Embryonic facial prominence (tissue), 1 donor: ENCODE measurements around the gene MAP4K4.

Experiments
- DNase-seq: peaks from one replicate; pipeline ENCODE4 v3.0.0-alpha.2; 2016; ENCODE audit errors: extremely low spot score

MAP4K4 gene

GRCh38 chr2:101723371-101724124 is 26.0 kb downstream of the MAP4K4 start:
- no peak for DNase-seq

- no peak for DNase-seq
Observed at GRCh38 chr2:101724125-101724474, 26.6 kb downstream of the MAP4K4 start.

GRCh38 chr2:101725038-101725437 is 27.5 kb downstream of the MAP4K4 start:
- DNase-seq = no peak

GRCh38 chr2:101725515-101726192 is 28.1 kb downstream of the MAP4K4 start:
- DNase-seq = no peak

GRCh38 chr2:101728865-101729264 is 31.4 kb downstream of the MAP4K4 start:
- no peak for DNase-seq

- DNase-seq = no peak
Observed at GRCh38 chr2:101729521-101730190, 32.1 kb downstream of the MAP4K4 start.

GRCh38 chr2:101731221-101732054 is 33.9 kb downstream of the MAP4K4 start:
- DNase-seq = no peak

GRCh38 chr2:101732199-101732598 is 34.7 kb downstream of the MAP4K4 start:
- no peak for DNase-seq

GRCh38 chr2:101732773-101733256 is 35.3 kb downstream of the MAP4K4 start:
- no peak for DNase-seq

GRCh38 chr2:101733257-101733993 is 35.9 kb downstream of the MAP4K4 start:
- no peak for DNase-seq

GRCh38 chr2:101734505-101735165 is 37.1 kb downstream of the MAP4K4 start:
- DNase-seq = no peak

GRCh38 chr2:101735166-101735533 is 37.6 kb downstream of the MAP4K4 start:
- DNase-seq = no peak

- no peak for DNase-seq
Observed at GRCh38 chr2:101736233-101736632, 38.7 kb downstream of the MAP4K4 start.

GRCh38 chr2:101736861-101737291 is 39.4 kb downstream of the MAP4K4 start:
- no peak for DNase-seq

- DNase-seq = no peak
Observed at GRCh38 chr2:101737478-101738255, 40.2 kb downstream of the MAP4K4 start.

GRCh38 chr2:101738649-101739048 is 41.1 kb downstream of the MAP4K4 start:
- no peak for DNase-seq

- no peak for DNase-seq
Observed at GRCh38 chr2:101740555-101740964, 43.1 kb downstream of the MAP4K4 start.

GRCh38 chr2:101741775-101742520 is 44.4 kb downstream of the MAP4K4 start:
- DNase-seq = no peak

GRCh38 chr2:101742547-101742946 is 45.0 kb downstream of the MAP4K4 start:
- DNase-seq = no peak
